Left lung (tissue), 10 donors: Measurements from ENCODE around the gene PSENEN. TPM values are rescaled to one million over a fixed set of nuclear protein-coding genes. Genes with fewer than 3 reads are reported as not detected.

Experiments used
- ATAC-seq: fragments of 200-7000 bp; cut with Tn5 transposase; one replicate; pipeline ENCODE4 v1.9.1; 2020; ENCODE audit warnings: moderate library complexity
- DNase-seq, 4 donors: peaks; one replicate each; pipeline ENCODE4 v3.0.0-alpha.2; 2013 to 2020
- H3K27ac ChIP-seq, 2 donors: fragments of 200-600 bp; sonication (generic) in 1 of 2; one replicate each; pipeline versions ENCODE4 v1.5.0 to v1.8.0; 2020 to 2021
- H3K27me3 ChIP-seq, 2 donors: fragments of 200-600 bp; sonication (generic) in 1 of 2; one replicate each; pipeline versions ENCODE4 v1.5.0 to v1.8.0; 2020 to 2021
- H3K36me3 ChIP-seq, 2 donors: fragments of 200-600 bp; sonication (generic) in 1 of 2; one replicate each; pipeline versions ENCODE4 v1.5.0 to v1.8.0; 2020 to 2021
- H3K4me1 ChIP-seq, 2 donors: fragments of 200-600 bp; one replicate each; pipeline ENCODE4 v1.8.0; 2021
- H3K4me3 ChIP-seq, 2 donors: fragments of 200-600 bp; sonication (generic) in 1 of 2; one replicate each; pipeline versions ENCODE4 v1.5.0 to v1.8.0; 2020 to 2021; ENCODE audit warnings: mild to moderate bottlenecking in 1 of 2
- H3K9me3 ChIP-seq, 2 donors: fragments of 200-600 bp; sonication (generic) in 1 of 2; one replicate each; pipeline versions ENCODE4 v1.5.0 to v1.8.0; 2020 to 2021
- intact Hi-C, 2 donors: fragments of 100-400 bp; cut with DNase I; formaldehyde crosslinking; loops; one replicate each; pipeline versions ENCODE4 v1.11.2 to v1.14.2; 2022
- polyA plus RNA-seq, 6 donors: library from polyadenylated mRNA; unstranded; fragments of 120-200 nt; gene quantifications; one replicate each; pipeline ENCODE4 v1.2.1, GENCODE V29; 2013; ENCODE audit not compliant: insufficient read length in 6 of 6
- total RNA-seq, 2 donors: library from RNA; stranded (reverse); fragmentation: NEBNext Ultra II Directional; extraction: Animal tissue kit (Norgen Biotek cat#: 25700); gene quantifications; one replicate each; pipeline ENCODE4 v1.2.1, GENCODE V29; 2021
- TF ChIP-seq, protein P1 (sequence below), 2 donors: fragments of 200-600 bp; sonication (generic) in 1 of 2; IDR thresholded peaks; one replicate each; pipeline versions ENCODE4 v1.5.0 to v1.8.0; 2021; ENCODE audit warnings: antibody characterized with exemption in 2 of 2
- donor health status: DM: no; HTN: yes; CAD: no.
- donor health status: DM: no; HTN: no; CAD: no.

The PSENEN gene
- total and polyA plus RNA-seq, 8 donors, result 39.6 to 90.3 (median 50.6) TPM

DNA sequence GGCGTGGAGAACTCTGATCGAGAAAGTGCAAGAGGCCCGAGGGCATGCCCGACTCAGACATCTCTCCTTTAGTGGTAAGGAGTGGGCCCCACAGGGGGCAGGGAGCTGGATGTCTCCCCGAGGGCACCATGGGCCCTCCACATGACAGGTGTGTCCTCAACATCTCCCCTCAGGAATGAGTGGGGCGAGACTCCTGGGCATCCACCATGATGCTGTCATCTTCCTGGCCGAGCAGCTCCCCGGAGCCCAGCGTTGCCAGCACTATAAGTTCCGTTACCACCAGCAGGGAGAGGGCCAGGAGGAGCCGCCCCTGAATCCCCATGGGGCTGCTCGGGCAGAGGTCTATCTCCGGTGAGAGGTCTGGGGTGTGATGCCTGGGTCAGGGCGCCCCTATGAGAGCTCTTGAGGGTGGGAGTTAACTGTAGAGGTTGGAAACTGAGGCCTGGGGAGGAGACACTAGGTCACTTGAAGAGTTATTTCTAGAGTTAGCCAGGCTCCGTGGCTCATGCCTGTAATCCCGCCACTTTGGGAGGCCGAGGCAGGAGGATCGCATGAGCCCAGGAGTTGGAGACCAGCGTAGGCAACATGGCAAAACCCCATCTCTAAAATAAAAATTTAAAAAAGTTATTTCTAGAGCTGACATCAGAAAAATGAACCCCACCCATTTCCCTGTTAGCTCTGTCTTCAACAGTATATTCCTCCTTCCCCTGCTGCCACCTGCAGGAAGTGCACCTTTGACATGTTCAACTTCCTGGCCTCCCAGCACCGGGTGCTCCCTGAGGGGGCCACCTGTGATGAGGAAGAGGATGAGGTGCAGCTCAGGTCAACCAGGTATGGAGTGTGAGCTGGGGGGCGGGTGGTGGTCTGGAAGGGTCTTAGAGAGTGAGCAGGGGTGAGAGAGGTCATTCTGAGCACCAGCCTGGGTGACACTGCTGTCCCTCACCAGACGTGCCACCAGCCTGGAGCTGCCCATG lies 8.3 kb upstream of the PSENEN start:
- DNase-seq, result no peak
- intact Hi-C loops, result no loop called here

DNA sequence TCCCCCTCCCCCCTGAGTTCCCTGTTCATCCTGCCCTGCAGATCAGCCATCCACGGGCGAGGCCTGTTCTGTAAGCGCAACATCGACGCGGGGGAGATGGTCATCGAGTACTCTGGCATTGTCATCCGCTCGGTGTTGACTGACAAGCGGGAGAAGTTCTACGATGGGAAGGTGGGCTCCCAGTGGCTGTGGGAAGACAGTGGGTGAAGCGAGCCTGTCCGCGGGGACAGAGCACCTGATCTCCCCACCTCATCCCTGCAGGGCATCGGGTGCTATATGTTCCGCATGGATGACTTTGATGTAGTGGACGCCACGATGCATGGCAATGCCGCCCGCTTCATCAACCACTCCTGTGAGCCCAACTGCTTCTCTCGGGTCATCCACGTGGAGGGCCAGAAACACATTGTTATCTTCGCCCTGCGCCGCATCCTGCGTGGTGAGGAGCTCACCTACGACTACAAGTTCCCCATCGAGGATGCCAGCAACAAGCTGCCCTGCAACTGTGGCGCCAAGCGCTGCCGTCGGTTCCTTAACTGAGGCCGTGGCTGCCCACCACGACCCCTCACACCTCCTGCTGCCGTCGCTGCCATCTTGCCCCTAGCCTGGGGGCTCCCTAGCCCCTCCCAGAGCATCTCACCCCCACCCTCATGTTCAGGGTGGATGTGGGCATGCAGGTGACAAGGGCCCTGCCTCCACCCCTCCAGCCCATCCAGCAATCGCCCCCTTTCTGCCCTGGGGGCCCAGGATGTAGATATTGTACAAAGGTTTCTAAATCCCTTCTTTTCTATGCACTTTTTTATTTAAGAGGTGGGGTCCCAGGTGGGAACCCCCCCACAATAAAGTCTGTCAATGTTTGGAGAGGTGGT lies 7.2 kb upstream of the PSENEN start:
- no peak overlapping the region for H3K4me3 ChIP-seq
- DNase-seq (peak in 1 of 4 donors; percentile 76), ATAC-seq (no peak)
- no peak overlapping the region for H3K27ac ChIP-seq
- H3K27me3 ChIP-seq, result no peaks in the 10 kb centered on the region
- peaks cover 0 to 62% of the 10 kb centered on the region in 2 donors for H3K36me3 ChIP-seq
- H3K4me1 ChIP-seq, result peaks cover 3 to 41% of the 10 kb centered on the region in 2 donors
- TF ChIP-seq, protein P1, sequence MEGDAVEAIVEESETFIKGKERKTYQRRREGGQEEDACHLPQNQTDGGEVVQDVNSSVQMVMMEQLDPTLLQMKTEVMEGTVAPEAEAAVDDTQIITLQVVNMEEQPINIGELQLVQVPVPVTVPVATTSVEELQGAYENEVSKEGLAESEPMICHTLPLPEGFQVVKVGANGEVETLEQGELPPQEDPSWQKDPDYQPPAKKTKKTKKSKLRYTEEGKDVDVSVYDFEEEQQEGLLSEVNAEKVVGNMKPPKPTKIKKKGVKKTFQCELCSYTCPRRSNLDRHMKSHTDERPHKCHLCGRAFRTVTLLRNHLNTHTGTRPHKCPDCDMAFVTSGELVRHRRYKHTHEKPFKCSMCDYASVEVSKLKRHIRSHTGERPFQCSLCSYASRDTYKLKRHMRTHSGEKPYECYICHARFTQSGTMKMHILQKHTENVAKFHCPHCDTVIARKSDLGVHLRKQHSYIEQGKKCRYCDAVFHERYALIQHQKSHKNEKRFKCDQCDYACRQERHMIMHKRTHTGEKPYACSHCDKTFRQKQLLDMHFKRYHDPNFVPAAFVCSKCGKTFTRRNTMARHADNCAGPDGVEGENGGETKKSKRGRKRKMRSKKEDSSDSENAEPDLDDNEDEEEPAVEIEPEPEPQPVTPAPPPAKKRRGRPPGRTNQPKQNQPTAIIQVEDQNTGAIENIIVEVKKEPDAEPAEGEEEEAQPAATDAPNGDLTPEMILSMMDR (IDR thresholded peaks at IDR 0.05), result no peak
- intact Hi-C loops, result no loop called here
- H3K9me3 ChIP-seq, result no peaks in the 10 kb centered on the region

More for the DNA sequence above, 8.3 kb upstream of the PSENEN start:
- Histone ChIP-seq H3K4me1 (peaks cover 3 to 31% of the 10 kb centered on the region in 2 donors), H3K36me3 (peaks cover 0 to 72% of the 10 kb centered on the region in 2 donors), H3K27me3 (no peaks in the 10 kb centered on the region), H3K4me3 (no peak overlapping the region), H3K27ac (no peak overlapping the region), H3K9me3 (no peaks in the 10 kb centered on the region)
- TF ChIP-seq, protein P1 (IDR thresholded peaks at IDR 0.05), result no peak
- no peak for ATAC-seq

DNA sequence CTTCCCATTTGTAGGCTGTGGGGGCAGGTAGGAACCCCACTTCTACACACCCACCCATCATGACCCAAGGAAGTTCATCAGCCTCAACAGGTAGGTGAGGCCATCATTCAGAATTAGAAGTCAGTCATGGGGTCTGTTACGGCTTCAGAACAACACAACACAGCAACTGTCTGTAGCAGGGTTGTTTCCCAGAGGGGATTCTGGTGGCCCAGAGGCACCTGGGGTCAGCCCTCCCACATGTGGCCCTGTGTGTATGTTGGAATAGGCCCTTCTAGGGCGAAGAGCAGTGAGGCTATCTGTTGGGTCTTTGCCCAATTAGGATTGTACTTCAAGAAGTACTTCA lies 6.6 kb upstream of the PSENEN start:
- intact Hi-C loops, result no loop called here
- H3K27ac ChIP-seq, result peak overlapping the region in 1 of 2 donors; percentile 94
- TF ChIP-seq, protein P1 (IDR thresholded peaks at IDR 0.05), result no peak
- no peak for DNase-seq
- H3K4me3 ChIP-seq, result no peak overlapping the region
- peaks cover 0 to 56% of the 10 kb centered on the region in 2 donors for H3K36me3 ChIP-seq
- H3K4me1 ChIP-seq, result peaks cover 3 to 47% of the 10 kb centered on the region in 2 donors
- H3K9me3 ChIP-seq, result no peaks in the 10 kb centered on the region
- H3K27me3 ChIP-seq, result no peaks in the 10 kb centered on the region
- ATAC-seq, result no peak

DNA sequence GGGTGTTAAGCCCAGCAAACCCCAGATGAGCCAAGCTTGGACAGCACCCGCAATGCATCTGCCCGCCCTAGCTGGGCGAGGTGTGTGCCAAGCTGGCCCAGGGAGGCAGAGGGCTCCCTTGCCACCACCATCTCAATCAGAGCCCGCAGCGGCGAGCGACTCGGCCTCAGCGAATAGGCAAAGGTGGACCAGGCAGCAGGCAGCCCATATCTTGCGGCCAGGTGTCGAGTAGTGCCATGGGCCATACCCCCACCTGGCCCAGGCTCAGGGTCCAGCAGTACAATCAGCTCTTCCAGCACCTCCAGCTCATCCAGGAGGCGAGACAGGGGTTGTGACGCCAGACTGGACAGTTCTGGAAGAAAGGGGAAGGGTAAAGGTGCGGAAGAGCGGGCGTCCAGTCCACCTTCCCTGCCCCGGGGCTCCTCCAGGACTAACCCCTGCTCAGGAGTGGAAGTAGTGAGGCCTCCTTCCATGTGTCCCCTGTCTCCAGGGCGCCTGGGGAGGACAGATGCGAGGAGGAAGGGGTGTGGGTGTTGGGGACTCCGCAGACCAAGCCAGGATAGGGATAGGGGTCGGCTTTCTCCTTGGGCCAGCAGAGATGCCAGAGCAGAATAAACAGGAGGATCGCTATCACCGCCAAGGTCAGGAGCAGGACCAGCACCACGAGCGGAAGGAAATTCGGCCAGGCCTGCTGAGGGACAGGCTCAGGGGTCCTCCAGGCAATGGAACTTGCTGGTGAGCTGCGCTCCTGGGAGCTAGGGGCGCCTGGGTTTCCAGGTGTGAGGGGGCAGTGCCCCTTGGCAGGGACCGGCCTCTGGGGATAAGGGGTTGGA lies 6.0 kb upstream of the PSENEN start:
- ATAC-seq, result no peak
- Histone ChIP-seq H3K4me3 (peak overlapping the region; percentile 63 to 67), H3K27ac (peak overlapping the region; percentile 76 to 94), H3K36me3 (peaks cover 0 to 49% of the 10 kb centered on the region in 2 donors), H3K9me3 (no peaks in the 10 kb centered on the region), H3K4me1 (peaks cover 6 to 54% of the 10 kb centered on the region in 2 donors), H3K27me3 (no peaks in the 10 kb centered on the region)
- DNase-seq, result peak in 1 of 4 donors; percentile 80
- intact Hi-C loops, result no loop called here
- TF ChIP-seq, protein P1 (IDR thresholded peaks at IDR 0.05), result no peak
